Measurements from ENCODE around the gene HSPA4.
"Not testable (repeated sequence)": the region's sequence is repeated elsewhere in the genome, so short reads cannot be mapped to it uniquely, and the experiment has no call there.

The HSPA4 gene

DNA sequence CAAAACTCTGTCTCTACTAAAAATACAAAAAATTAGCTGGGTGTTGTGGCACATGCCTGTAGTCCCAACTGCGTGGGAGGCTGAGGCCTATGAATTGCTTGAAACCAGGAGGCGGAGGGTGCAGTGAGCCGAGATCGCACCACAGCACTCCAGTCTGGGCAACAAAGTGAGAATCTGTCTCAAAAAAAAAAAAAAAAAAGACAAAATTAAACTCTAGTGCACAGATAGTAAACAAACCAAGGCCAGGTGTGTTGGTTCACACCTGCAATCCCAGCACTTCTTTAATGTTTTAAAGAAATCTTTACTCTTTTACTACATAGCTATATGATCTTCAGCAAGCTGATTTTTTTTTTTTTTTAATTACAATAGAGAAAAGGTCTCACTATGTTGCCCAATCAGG lies 33.8 kb upstream of the HSPA4 start:
- Histone ChIP-seq H3K4me1 (ENCODE audit: low read length) (no peaks in the 10 kb centered on the region), H3K4me2 (ENCODE audit: low read length) (no peak overlapping the region), H4K20me1 (ENCODE audit: insufficient read depth, low read length) (no peaks in the 10 kb centered on the region), H3K9me3 (ENCODE audit: insufficient read depth, low read length) (no peaks in the 10 kb centered on the region), H3K36me3 (replicated peaks; ENCODE audit: low read depth, low read length) (no peaks in the 10 kb centered on the region), H3K27ac (ENCODE audit: low read length) (no peak overlapping the region), H3K4me3 (ENCODE audit: low read length) (no peak overlapping the region), H2AFZ (ENCODE audit: low read depth, low read length) (no peak overlapping the region), H3K9ac (ENCODE audit: low read length) (no peak overlapping the region), H3K27me3 (ENCODE audit: low read depth, low read length) (no peaks in the 10 kb centered on the region), H3K79me2 (ENCODE audit: low read length) (peaks cover 11% of the 10 kb centered on the region)
- TF ChIP-seq EZH2phosphoT487 (IDR thresholded peaks at IDR 0.05; ENCODE audit: low read depth) = no peak
- TF ChIP-seq, protein P1, sequence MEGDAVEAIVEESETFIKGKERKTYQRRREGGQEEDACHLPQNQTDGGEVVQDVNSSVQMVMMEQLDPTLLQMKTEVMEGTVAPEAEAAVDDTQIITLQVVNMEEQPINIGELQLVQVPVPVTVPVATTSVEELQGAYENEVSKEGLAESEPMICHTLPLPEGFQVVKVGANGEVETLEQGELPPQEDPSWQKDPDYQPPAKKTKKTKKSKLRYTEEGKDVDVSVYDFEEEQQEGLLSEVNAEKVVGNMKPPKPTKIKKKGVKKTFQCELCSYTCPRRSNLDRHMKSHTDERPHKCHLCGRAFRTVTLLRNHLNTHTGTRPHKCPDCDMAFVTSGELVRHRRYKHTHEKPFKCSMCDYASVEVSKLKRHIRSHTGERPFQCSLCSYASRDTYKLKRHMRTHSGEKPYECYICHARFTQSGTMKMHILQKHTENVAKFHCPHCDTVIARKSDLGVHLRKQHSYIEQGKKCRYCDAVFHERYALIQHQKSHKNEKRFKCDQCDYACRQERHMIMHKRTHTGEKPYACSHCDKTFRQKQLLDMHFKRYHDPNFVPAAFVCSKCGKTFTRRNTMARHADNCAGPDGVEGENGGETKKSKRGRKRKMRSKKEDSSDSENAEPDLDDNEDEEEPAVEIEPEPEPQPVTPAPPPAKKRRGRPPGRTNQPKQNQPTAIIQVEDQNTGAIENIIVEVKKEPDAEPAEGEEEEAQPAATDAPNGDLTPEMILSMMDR (IDR thresholded peaks at IDR 0.05; ENCODE audit: low read depth, low read length) = no peak

DNA sequence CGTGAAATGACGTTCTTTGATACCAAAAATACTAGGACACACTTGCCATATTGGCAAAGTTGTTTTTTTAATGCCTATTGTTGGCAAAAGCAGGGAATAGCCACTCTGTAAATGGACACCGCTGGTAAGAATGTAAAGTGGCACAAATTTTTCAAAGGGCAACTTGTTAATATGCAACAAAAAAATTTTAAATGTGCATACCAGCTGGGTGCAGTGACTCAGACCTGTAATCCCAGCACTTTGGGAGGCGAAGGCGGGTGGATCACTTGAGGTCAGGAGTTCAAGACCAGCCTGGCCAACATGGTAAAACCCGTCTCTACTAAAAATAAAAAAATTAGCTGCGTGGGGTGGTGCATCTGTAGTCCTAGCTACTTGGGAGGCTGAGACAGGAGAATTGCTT lies 32.3 kb upstream of the HSPA4 start:
- not testable (repeated sequence) for H3K4me2 ChIP-seq (ENCODE audit: low read length); H3K4me1 ChIP-seq (ENCODE audit: low read length); H3K27me3 ChIP-seq (ENCODE audit: low read depth, low read length); H3K27ac ChIP-seq (ENCODE audit: low read length); H2AFZ ChIP-seq (ENCODE audit: low read depth, low read length); H3K4me3 ChIP-seq (ENCODE audit: low read length); H3K36me3 ChIP-seq (replicated peaks; ENCODE audit: low read depth, low read length); H3K9ac ChIP-seq (ENCODE audit: low read length); H3K9me3 ChIP-seq (ENCODE audit: insufficient read depth, low read length); H4K20me1 ChIP-seq (ENCODE audit: insufficient read depth, low read length)
- peaks cover 22% of the 10 kb centered on the region for H3K79me2 ChIP-seq (ENCODE audit: low read length)

DNA sequence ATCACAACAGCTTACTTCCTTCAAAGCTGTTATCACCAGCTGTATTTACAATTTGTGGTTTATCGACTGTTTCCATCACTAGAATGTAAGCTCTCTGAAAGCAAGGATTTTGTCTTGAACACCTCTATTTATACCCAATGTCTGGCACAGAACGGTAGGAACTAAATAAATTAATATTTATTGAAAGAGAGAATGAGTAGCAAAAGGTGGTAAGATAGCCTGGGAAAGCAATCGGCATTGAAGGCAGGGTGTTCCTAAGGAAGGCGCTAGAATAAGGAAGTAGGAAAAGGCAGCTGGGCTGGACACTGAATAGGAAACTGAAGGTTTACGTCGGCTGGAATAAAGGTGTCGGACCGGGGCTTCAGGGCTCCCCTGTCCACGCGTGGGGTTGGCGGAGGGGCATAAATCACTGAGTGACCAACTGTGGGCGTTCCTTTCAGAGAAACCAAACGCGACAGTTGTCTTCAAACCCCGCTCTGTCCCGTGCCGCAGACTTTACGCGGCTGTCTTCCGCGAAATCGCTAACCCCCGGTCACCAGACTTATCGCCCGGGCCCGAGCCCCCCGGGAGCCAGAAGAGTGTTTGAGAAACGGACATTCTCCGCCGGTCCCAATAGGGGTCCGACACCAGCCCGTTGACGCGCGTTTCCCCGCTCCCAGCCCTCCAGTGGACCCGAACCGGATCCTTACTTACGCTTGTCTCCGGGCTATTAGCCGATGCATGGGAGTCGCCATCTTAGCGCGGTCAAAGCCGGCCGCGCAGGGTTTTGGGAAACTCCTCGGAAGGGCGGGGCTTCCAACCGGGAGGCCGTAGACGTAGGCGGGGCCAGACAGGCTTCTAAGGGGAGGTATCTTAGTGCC lies 25.8 kb upstream of the HSPA4 start, which contains the start of gene ZCCHC10:
TSS of gene ZCCHC10 (minus strand) at position 746 of the 860 bp plus-strand sequence. CDS start at position 734, 12 bp downstream.
- Histone ChIP-seq H3K79me2 (ENCODE audit: low read length) (peaks cover 31% of the 10 kb centered on the region), H3K9ac (ENCODE audit: low read length) (peak within 1 kb of the TSS; percentile 84), H3K27me3 (ENCODE audit: low read depth, low read length) (no peaks in the 10 kb centered on the region), H3K36me3 (replicated peaks; ENCODE audit: low read depth, low read length) (peaks cover 4% of the 10 kb centered on the region), H2AFZ (ENCODE audit: low read depth, low read length) (peak within 1 kb of the TSS; percentile 99), H3K27ac (ENCODE audit: low read length) (peak within 1 kb of the TSS; percentile 82), H3K4me2 (ENCODE audit: low read length) (peak within 1 kb of the TSS; percentile 94), H4K20me1 (ENCODE audit: insufficient read depth, low read length) (no peaks in the 10 kb centered on the region), H3K9me3 (ENCODE audit: insufficient read depth, low read length) (no peaks in the 10 kb centered on the region), H3K4me1 (ENCODE audit: low read length) (peaks cover 2% of the 10 kb centered on the region; the same call in 1 of the 2 replicates), H3K4me3 (ENCODE audit: low read length) (peak within 1 kb of the TSS; percentile 92)
- TF ChIP-seq, protein P1 (IDR thresholded peaks at IDR 0.05; ENCODE audit: low read depth, low read length) = no peak
- TF ChIP-seq EZH2phosphoT487 (IDR thresholded peaks at IDR 0.05; ENCODE audit: low read depth) = no peak

DNA sequence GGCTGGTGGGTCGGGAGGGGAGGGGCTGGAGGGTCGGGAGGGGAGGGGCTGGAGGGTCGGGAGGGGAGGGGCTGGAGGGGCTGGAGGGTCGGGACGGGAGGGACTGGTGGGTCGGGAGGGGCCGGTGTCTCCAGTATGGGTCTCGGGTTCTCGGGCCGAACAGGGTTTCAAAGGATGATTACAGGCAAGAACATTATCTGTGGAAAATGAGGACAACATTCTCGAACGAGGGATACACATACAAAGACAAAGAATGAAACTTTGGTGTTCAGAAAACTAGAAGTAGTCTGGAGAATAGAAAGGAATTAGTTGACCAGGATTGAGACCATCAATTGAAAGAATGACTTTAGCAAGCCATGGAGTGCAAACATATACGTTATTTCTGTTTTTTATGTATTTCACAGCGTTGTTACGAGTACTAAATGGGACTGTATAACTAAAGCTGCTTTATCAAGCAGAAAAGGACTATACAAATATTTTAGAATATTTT lies 25.1 kb upstream of the HSPA4 start:
- Histone ChIP-seq H3K4me3 (ENCODE audit: low read length) (peak overlapping the region; percentile 92), H4K20me1 (ENCODE audit: insufficient read depth, low read length) (no peaks in the 10 kb centered on the region), H3K27ac (ENCODE audit: low read length) (no peak overlapping the region), H3K4me2 (ENCODE audit: low read length) (peak overlapping the region; percentile 94), H3K27me3 (ENCODE audit: low read depth, low read length) (no peaks in the 10 kb centered on the region), H3K36me3 (replicated peaks; ENCODE audit: low read depth, low read length) (peaks cover 4% of the 10 kb centered on the region), H3K9ac (ENCODE audit: low read length) (peak overlapping the region; percentile 68), H2AFZ (ENCODE audit: low read depth, low read length) (peak overlapping the region; percentile 99), H3K9me3 (ENCODE audit: insufficient read depth, low read length) (no peaks in the 10 kb centered on the region), H3K4me1 (ENCODE audit: low read length) (peaks cover 2% of the 10 kb centered on the region; the same call in 1 of the 2 replicates), H3K79me2 (ENCODE audit: low read length) (peaks cover 31% of the 10 kb centered on the region)
- no peak for TF ChIP-seq EZH2phosphoT487 (IDR thresholded peaks at IDR 0.05; ENCODE audit: low read depth)
- TF ChIP-seq, protein P1 (IDR thresholded peaks at IDR 0.05; ENCODE audit: low read depth, low read length) = no peak
